GM04504 (cell line): ENCODE results near the gene MYO19.
"Not testable (repeated sequence)": the region's sequence is repeated elsewhere in the genome, so short reads cannot be mapped to it uniquely, and the experiment has no call there.

ENCODE experiments used
- DNase-seq: peaks from one replicate; pipeline ENCODE4 v3.0.0-alpha.2; 2012; ENCODE audit warnings: low read depth

Gene MYO19

DNA sequence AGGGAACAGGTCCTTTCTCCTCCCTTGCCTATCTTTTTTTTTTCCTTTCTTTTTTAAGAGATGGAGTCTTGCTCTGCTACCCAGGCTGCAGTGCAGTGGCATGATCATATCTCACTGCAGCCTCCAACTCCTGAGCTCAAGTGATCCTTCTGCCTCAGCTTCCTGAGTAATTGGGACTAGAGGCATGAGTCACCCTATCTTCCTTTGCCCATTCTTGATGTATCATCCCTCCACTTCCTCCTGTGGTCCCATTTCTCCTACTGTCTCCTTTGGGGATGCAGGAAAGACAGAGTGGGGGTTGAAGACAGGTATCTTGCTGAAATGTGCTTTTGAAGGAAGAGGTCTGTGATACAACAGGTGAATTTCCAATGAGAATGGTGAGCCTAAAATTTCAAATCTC is 5.5 kb downstream of the MYO19 start:
- peak; percentile 40 for DNase-seq

DNA sequence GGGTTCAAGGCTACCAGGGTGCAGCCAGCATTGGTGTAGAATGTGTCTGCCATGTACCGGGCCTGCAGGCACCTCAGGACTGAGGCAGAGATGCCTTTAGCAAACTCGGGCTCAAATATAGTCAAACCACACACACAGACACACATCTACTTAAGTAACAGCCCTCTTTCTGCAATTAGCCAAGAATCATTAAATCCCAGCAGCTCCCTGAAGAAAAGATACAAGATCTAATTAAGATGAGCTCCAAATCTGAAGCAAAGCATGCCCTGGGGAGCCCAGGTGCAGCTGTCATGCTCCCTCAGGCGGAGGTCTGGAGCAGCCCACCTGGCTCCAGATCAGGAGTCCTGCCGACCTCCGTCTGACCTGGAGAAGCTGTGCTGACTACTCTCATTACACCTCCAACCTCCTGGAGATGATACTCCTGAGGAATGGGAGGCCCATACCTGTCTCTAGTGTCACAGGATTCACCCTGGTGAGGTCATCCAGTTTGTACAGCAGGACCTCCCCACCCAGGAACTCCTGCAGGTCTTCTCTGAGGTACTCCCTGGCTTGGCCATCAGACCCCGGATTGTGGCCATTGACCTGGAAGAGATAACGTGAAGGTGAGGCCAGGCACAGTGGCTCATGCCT is 6.9 kb downstream of the MYO19 start:
- DNase-seq: no peak

DNA sequence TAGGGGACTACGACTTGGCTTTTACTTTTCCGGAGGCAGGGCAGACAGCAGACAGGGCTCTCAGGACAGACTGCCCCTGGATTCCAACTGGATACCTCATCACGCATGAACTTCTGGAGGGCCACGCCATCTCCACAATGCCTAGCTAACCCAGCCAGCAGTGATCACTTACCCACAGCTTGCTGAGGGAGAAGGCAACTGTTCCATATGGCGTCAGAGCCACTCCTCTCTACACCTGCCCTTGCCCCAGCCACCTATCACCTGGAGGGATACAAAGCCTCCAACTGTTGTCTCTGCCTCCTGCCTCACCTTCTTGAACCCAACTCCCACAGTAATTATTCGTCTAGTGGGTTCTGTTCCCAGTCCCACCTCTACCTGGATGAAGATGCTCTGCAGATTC is 8.8 kb downstream of the MYO19 start:
- no peak for DNase-seq

DNA sequence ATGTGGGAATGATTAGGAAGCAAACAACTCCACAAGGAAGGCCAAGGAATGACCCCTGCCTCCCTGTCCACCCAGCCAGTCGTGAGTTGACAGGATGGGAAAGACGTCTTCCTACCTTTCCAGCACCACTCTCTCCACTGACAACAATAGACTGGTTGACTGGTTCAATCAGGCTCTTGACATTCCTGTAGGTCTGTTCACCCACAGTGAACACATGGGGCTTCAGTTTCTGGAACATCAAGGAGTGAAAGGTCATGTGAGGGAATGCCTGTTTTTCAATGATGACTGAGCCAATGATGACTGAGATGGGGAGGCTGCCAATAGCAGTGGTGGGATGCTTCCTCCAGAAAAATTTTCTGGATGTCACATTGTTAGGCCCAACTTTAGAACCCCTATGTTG is 9.6 kb downstream of the MYO19 start:
- no peak for DNase-seq

DNA sequence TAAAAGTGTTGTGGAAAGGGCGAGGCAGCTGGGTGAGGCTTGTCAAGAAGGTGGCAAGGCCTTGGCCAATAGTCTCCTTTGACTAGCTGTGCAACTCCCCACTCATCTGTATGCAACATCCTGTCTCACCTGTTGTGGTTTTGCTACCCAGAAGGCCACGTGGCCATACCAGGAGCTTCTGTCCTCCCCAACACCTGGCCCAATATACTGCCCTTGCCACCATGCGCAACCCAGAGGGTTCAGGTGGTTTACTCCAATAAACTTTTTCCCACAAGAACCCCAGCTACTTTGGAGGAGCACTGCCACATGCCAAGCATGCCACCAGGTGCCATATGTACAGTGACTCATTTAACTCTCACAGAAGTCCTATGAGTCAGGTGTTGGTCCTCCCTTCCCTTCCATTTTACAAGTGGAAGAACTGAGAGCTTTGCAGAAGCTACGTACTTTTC is 10.2 kb downstream of the MYO19 start:
- no peak for DNase-seq

DNA sequence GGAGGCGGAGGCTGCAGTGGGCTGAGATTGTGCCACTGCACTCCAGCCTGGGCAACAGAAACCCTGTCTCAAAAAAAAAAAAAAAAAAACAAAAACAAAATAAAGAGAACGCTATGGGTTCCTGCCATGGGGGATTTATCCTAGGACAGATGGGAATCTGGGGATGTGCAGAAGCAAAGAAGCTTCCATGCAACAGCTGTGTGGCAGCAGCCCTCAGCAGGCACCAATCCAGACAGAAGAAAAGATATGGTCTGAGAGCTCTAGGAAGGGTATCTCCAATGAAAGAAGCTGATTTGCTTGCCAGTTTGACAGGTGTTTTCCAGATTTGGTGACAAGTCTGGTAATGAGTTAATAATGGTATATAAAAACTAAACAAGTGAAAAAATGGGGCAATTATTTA is 11.6 kb downstream of the MYO19 start:
- DNase-seq: no peak

DNA sequence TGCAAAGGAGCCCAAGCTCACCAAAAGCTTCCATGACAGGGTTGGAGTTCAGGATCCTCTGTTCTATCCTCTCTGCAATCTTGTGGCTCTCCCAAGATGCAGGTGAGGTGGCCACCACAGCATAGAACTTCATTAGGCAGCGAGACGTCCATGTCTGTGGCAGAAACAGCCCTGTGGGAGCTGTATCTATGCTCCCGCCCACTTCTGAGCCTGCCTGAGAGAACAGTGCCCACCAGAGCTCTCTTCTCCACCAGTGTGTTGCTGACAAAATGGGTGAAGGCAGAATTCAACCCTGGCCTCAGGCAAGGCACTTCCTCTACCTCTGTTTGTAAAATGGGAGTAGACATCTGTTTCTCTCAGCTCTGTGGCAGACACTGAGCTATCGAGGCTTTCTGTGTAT is 18.8 kb downstream of the MYO19 start:
- DNase-seq: no peak

DNA sequence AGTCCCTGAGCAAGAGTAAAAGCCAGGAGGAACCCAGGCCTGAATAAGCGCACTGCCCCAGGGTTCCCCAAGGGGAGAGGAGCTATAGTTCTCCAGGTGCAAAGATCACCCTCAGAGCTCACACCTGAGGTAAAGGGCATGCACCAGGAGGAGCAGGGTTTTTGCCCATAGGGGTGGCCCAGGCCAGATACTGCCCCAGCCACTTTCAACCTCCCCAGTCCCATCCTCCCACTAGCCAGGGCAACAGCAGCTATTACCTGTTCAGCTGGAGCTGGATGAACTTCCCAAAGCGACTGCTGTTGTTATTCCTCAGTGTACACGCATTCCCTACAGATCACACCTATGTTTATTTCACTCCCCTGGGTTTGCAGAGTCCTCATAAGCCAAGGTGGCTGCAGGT is 19.8 kb downstream of the MYO19 start:
- DNase-seq: no peak

DNA sequence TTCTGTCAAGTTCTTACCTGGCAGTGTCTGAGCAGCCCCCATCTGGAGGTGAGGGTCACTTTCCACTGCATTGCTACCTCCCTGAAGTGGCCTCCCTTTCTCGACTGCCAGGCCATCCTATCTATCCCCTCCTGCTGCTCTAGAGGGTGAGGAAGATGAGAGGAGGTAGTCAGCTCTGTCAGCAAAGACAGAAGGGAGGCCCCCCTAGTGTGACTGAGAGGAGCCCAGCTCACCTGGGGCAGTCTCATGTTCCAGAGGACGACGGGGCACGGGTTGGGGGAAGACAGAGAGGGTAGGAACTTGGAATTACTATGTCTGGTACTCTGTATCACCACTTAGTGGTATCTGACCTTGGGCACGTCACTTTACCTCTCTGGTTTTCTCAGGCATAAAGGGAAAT is 22.0 kb downstream of the MYO19 start:
- DNase-seq: no peak

DNA sequence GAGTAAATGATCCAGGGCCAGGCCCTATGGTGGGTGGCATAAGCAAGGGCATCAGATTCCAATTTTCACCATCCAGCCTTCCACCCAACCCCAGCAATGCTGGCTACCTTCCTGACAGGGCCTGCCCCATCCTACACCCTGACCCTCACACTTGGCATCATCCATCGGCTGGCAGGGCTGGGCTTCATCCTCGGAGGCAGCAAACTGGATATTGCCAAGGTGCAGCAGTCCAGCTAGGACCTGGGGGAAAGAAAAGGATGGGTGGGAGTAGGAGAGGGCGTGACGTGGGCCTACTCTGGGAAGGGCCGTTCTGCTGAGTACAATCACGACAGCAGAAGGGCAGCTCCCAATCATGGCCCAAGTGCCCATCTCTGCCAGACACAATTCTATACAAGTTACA is 23.5 kb downstream of the MYO19 start:
- DNase-seq: no peak

DNA sequence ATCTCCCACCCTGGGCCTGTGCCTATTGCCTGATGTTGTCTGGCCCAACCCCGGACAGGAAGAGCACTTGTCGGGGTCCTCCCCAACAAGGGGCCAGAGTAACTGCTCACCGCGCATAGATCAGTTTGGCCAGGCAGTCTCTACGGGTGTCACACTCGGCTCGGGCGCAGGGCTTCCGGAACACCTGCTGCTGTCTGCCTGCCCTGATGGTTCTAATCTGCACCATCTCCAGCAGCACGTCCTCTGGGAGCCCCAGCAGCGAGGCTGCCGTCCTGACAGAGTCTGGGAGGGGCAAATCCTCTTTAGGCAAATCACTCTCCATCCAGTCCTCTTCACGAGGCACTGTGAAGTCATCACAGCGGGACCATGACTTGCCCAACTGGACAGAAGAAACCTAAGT is 24.0 kb downstream of the MYO19 start:
- no peak for DNase-seq

DNA sequence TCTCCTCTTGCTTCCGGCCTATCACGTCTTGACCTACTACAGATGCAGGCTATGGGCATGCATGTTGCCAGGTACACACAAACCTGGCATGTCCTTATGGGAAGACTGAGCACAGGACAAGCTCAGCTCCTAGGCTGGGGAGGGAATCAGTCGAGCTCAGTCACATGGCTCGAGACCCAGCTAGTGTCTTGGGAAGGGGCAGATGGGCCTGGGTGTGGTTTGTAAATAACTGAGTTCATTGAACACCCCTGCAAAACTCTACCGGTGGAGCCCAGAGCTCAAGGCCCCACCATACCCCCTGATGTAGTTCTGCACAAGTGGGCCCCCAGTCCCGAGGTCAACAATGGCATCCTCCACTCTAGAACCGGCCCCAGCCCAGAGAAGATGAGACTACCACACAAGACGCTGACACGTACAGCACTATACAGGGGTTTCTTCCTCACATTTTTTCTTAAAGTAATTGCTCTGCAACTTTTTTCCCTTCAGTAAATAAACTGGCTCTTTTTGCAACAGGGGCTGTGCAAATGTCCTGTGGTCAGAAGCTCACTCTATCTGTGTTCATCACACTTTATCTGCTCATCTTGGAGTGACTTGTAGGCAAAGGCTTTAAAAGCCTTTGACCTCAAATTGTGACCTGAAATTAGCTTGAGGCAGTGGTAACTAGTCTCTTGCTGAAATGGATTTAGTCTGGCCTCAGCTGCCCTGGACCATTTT is 25.2 kb downstream of the MYO19 start:
- DNase-seq: no peak

DNA sequence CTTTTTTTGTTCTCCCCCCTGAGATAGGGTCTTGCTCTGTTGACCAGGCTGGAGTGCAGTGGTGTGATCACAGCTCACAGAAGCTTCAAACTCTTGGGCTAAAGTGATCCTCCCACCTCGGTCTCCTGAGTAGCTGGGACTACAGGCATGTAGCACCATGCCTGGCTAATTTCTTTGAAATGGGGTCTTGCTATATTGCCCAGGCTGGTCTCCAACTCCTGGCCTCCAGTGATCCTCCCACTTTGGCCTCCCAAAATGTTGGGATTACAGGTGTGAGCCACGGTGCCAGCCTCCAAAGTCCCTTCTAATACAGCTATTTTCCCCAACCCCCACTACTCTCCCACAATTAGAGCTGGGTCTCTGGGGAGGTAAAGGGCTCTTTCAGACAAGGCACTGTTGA is 26.2 kb downstream of the MYO19 start:
- not testable (repeated sequence) for DNase-seq

DNA sequence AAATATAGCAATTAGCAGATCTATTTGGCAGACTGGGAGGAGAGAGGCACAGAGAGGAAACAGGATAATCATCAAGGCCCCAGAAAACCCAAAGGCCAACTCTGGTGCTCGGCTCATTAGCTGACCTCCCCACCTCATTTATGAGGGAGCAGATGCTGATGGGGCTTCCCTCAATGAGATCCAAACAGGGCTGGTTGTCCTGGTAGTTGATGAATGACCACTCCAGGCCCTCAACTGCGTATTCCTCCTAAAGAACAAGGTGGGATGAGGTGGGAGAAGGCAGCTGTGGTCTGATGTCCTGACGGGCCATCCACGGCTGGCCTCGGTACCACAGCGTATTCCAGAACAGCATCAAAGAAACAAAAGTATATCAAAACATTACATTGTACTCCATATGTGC is 27.4 kb downstream of the MYO19 start:
- no peak for DNase-seq

DNA sequence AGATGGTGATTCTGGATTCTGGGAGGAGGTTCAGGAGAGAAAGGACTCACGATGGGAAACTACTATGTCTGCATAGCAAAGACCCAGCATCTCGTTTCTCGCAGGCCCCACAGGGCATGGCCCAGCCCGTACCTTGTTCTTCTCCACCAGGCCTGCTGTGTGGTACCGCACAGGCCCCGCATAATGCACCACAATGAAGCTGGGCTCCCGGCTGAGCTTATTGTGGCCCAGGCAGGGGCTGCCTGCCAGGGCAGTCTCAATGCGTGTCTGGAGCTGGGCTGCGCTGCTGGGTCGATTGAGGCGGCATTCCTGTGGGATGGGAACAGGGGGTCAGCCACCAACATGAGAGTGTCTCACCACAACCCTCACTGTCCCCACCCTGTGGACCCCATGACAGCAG is 27.8 kb downstream of the MYO19 start:
- no peak for DNase-seq

DNA sequence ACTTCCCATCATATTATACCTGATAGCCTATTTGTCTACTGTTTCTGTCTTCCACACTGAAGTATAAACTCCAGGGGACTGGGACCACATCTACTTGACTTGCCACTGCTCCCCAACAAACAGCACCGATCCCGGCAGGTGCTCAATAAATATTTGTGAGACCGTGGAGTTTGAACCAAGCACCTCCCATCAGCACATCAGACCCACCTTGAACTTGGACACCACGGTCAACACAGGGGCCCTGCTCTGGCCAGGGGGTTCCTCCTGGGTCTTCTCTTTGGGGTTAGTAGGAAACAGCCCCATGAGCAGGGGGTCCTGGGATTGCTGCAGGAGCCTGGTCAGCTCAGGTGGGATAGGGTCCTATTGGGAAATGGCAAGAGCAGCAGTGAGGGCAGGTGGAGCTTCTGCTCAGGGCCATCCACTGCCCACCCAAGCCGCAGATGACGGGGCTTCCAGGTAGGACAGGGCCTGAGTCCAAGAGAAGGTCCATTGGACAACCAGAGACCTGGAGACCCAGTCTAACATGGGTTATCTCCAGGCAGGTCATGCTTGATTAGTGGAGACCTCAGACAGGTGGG is 28.3 kb downstream of the MYO19 start:
- DNase-seq: no peak

DNA sequence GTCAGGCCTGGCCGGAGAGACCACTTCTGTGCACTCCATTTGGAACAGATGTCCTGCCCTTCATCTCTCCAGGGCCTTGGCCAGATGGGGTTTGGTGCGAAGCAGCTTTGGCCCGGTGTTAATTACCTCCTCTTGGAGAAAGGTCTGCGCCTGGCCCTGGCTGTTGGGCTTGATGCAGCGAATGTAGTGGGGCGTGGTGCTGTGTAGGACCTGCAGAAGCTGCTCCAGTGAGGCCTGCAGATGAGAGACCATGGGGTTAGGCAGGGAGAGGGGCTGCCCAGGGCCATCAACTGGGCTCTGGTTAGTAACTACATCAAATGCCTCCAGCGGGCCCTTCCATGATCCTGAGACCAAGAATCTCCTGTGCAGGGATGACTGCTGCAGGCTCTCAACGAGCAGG is 29.5 kb downstream of the MYO19 start:
- no peak for DNase-seq

DNA sequence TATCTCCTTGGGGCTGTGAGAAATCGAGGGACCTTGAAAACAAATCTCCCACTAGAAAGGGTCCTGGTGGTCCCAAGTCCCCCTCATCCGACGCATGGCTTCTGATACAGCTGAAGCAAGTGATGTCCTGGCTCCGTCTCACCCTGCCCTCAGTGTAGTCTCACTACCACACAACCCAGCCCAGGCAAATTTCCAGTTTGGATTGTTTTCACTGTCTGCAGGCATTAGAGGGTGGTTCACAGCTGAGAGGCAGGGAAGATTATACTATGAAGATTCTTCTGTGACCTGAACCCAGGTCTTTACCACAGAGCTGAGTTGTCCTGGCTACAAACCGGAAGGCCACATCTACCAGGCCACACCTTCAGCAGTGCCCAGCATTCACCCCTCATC is 30.5 kb downstream of the MYO19 start:
- no peak for DNase-seq

DNA sequence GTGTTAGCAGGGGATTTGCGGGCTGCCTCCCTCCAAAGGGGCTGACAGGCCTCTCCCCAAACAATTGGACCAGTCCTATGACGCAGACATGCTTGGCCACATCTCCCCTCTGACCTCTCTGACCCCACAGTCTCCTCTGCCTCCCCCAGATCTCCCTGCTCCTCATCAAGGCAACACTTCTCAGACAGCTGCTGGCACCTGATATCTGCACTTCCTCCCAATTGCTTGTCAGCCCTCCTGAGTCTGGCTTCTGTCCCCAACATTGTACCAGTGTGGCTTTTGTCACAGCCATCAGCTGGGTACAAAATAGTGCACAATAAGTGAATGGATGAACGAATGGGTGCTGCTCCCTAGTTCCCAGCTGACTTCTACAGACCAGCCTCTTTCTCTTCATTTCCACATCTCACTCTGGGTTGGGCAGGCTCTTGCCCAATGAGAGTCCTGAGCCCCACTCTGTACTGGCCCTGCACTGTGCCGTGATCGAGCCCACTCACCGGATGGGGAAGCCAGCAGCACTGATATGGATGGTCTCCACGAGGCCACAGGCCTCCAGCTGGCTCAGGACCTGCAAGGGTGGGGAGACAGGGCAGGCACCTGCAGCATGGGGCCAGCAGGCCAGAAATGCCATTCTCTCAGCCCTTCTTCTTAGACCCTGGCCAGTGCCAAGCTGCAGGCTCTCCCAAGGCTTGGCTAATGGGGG is 31.1 kb downstream of the MYO19 start:
- DNase-seq: no peak

DNA sequence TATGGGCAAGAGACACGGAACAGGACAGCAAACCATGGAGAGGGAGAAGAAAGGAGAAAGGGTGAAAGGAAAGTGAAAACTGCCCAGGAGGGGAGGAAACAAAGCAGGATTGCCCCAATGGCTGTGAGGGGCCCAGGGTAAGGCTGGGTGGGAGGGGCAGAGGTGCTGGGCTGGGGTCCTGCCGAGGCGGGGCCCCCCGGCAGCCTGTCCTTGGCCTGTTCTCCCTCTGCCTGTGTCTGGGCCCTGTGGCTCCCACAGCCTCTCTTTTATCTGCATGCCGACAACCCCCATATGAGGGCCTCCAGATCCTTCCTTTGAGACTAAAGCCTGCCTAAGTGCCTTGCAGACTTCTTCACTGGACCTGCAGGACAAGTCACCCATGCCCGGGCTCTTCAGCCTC is 32.7 kb downstream of the MYO19 start:
- no peak for DNase-seq

DNA sequence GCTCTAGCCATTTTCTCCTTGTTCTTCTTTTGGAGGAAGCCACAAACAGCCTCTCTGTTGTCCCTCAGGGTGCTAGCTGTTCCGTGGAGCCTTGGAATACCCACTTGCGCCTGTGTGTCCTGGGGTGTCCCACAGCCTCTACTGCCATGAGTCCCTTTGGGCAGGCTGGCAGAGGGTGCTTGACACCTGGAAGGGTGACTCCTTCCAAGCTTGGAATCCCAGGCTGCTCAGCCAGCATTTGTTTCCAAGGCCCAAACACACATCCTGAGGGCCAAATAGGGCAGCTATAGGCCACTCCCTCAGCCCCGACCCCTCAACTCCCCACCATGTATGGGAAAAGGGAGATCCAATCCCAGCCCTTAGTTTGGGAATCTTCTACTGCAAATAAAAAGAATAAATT is 33.3 kb downstream of the MYO19 start:
- DNase-seq: no peak

DNA sequence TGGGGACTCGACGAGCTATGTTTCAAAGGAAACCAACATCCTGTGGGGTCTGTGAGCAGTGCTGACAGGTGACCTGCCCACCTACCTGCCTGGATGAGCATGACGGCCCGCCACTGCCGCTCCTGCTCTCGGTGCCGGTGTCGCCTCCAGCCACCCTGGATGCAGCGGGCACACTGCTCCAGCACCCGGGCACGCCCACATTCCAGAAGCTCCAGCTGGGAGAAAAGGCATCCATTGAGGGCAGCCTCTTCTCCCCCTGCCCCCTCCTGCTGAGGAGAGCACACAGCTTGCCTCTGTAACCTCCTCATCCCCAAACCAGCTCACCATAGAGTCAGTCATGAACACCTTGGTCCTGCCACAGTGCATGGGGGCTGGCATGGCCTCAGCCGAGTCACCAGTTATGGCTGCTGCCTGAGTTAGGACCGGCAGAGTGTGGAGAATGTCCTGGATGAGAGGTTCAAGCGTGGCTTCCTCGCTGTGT is 33.9 kb downstream of the MYO19 start:
- no peak for DNase-seq
